K562 treated with DMSO at 1 percent for 24 hours (cell line): ENCODE measurements around the gene EBF4. TPM values are rescaled to one million over a fixed set of nuclear protein-coding genes. Genes with fewer than 3 reads are reported as not detected.

Experiments used
- total RNA-seq: library from RNA; unstranded; fragments of 300-600 nt; gene quantifications from 2 replicates; pipeline ENCODE4 v1.2.3, GENCODE V29; 2022; ENCODE audit warnings: low read depth; ENCODE audit not compliant: insufficient read depth

Gene EBF4, protein sequence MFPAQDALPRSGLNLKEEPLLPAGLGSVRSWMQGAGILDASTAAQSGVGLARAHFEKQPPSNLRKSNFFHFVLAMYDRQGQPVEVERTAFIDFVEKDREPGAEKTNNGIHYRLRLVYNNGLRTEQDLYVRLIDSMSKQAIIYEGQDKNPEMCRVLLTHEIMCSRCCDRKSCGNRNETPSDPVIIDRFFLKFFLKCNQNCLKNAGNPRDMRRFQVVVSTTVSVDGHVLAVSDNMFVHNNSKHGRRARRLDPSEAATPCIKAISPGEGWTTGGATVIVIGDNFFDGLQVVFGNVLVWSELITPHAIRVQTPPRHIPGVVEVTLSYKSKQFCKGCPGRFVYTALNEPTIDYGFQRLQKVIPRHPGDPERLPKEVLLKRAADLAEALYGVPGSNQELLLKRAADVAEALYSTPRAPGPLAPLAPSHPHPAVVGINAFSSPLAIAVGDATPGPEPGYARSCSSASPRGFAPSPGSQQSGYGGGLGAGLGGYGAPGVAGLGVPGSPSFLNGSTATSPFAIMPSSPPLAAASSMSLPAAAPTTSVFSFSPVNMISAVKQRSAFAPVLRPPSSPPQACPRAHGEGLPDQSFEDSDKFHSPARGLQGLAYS
- total RNA-seq, result 0.76 and 1.6 TPM in 2 replicates

DNA sequence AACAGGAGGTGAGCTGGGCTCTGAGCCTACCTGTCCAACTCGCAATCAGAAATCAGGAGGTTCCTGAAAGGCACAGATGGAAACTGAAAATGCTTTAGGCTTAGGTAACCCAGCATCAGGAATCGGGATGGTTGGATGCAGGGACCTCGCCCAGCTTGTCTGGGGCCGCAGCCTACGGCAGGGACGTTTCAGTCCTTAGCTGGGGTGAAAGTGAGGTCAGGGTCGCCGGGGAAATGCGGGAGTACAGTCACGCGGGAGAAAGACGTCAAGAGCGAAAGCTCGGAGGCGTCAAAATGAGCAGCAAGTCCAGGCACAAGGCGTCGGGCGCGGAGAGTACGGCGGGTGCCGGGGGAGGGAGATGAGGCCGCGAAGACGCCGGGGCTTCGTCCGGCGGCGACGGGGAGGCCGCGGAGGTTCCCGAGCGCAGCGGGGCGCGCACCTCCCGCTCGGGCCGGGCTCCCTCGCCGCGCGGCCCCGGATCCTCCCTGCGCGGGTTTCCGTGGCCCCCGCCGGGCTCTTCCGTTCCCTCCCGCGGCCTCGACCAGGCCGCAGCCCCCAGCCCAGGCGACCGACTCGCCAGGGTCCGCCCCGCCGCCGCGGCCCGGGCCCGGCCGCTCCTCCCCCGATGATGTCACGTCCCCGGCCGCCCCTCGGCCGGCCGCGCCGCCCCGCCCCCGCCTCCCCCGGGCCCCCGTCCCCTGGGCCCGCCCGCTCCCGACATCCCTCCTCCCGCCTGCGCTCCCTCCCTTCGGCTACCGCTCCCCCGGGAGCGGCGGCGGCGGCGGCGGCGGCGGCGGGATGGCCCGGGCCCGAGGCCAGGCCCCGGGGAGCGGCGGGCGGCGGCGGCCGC lies at the start of gene EBF4:
Gene EBF4, plus strand, starts transcription at position 745 of the 850 bp plus-strand sequence. CDS start 866 bp downstream, outside the sequence.

DNA sequence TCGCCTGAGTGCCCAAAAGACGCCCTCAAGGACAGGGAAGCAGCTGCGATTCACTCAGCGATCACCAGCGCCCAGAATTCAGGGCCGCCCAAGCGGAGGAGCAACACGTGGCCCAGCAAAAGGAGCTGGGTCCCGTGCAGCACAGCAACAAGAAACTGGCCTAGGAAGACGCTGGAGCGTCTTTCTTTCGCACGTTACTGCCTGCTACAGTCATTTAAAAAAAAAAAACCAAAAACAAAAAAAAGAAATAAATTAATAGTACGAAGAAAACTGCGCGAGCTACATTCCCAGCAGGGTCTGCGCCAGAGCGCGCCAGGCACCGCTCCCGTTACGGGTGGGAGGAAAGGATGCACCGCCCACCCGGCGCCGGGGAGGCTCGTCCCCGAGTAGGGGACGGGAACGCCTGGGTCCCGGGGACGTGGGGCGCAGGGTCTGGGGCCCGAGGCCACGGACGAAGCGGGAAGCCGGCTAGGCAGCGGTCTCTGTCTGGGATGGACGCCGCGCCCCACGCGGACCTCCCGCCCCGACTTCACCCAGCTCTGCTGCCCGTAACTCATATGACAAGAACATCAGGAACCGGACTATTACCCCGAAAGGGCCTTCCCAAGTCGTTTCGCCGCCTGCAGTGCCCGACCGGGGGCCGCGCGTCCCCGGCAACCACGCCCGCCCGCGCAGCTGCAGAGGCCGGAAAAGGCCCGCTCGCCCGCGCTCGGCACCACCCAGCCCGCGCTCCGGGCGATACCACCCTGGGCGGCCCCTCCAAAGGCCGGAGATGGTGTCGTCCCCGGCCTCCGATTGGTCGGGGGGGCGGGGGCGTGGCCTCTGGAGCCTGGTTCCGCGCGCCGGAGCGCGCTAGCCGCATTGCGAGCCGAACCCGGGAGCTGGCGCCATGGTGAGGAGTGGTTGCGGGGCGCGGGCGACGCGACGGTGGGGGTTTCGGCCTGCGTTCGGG lies 40.5 kb upstream of the EBF4 start, which contains the start of gene NOP56:
Gene NOP56, plus strand, starts transcription at position 861 of the 952 bp plus-strand sequence. Its CDS starts 29 bp downstream, at position 890.

GRCh38 chr20:2663887-2664719 lies 28.5 kb upstream of the EBF4 start, which contains the start of gene IDH3B:
Gene IDH3B (minus strand): TSS chr20:2664216. CDS start chr20:2664188, 28 bp downstream.

GRCh38 chr20:2800521-2801285 lies 108.1 kb downstream of the EBF4 start, which contains the start of gene CPXM1:
Gene CPXM1 (minus strand): TSS chr20:2800627. CDS start chr20:2800572, 55 bp downstream.

Other genes starting within 250 kb of the EBF4 start
- gene SNRPB, start 222.0 kb upstream of the EBF4 start, total RNA-seq, result 487 and 503 TPM in 2 replicates
- gene ZNF343, start 183.9 kb upstream of the EBF4 start, total RNA-seq, result 1.9 and 2.5 TPM in 2 replicates
- not detected in 2 replicates for gene TMC2, start 156.2 kb upstream of the EBF4 start, total RNA-seq
- 79.3 and 81.1 TPM in 2 replicates for gene NOP56, start 40.1 kb upstream of the EBF4 start, total RNA-seq
- 94.0 and 95.5 TPM in 2 replicates for gene IDH3B, start 28.6 kb upstream of the EBF4 start, total RNA-seq
- 0.69 and 1.2 TPM in 2 replicates for gene CPXM1, start 107.8 kb downstream of the EBF4 start, total RNA-seq
- not detected in 2 replicates for gene C20orf141, start 122.2 kb downstream of the EBF4 start, total RNA-seq
- not detected in 2 replicates for gene TMEM239, start 123.6 kb downstream of the EBF4 start, total RNA-seq
- gene PCED1A, start 147.9 kb downstream of the EBF4 start, total RNA-seq, result 16.6 and 17.3 TPM in 2 replicates
- gene VPS16, start 148.0 kb downstream of the EBF4 start, total RNA-seq, result 47.0 and 49.4 TPM in 2 replicates
- 31.4 and 37.5 TPM in 2 replicates for gene PTPRA, start 180.7 kb downstream of the EBF4 start, total RNA-seq